T-helper 2 cell (primary cell): ENCODE measurements around the gene ARHGEF28.

Experiments
- DNase-seq, 5 experiments: peaks; one replicate each; pipeline versions ENCODE4 v3.0.0 to v3.0.0-alpha.2; 2012 to 2022

ARHGEF28 gene

DNA sequence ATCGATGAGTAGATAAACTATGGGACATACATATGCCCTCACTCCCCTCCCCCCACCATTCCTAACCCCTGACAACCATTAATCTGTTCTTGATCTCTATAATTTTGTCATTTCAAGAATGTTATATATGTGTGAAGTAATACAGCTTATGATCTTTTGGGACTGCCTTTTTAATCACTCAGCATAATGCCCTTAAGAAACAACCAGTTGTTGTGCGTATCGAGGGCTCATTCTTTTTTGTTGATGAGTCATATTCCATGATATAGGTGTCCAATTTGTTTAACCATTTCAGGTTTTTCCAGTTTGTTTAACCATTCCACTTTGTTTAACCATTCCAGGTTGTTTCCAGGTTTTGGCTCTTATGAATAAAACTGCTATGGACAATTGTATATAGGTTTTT lies 75.6 kb downstream of the ARHGEF28 start:
- DNase-seq: no peak

DNA sequence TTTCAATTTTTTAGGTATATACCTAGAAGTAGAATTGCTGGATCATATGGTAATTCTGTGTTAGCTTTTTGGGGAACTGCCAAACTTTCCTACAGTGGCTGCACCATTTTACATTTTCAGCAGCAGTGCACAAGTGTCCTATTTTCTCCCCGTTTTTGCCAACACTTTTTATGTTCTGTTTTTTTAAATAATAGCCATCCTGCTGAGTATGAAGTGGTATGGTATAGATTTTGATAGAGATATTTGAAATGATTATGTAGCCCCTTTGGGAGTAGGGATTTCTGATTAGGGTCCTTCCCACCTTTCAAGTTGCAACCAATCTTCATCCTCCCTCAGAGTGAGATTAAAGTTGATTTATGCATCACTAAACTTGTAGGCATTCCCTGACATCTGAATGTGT lies 76.5 kb downstream of the ARHGEF28 start:
- DNase-seq: no peak

DNA sequence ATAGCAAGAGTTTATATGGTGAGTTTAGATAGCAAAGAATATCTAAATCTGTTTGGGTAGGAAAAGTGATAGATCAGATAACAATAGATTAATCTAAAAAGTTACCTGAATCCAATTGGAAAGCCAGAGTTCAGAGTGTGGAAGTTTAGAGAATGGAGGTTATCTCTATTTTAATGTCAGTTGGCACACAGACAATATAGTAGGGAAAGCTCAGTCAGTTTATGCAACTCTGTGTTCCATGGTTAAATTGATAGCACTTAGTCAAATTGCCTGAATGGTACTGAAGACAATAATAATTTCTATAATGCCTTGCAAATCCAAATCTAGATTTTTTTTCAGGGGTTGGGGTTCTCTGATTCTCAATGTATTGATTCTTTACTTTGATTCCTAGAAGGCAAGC lies 77.0 kb downstream of the ARHGEF28 start:
- no peak for DNase-seq

DNA sequence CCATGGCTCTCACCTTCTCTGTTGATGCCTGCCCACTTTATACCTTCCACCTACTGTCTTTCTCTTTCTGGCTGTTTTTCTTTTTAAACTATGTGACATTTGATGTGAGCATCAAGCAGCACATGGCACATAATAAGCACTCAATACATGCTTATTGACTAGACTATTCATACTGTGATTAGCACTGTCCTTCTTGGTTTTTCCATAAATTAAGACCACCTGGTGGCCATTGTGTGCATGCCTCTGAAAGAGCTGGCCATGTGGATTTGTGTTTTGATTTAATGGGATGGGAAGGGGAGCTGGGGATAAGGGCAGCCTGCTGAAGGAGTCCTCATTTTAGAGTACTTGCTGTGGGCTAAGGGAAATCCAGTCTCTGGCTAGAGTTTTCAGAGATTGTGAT lies 79.4 kb downstream of the ARHGEF28 start:
- no peak for DNase-seq

DNA sequence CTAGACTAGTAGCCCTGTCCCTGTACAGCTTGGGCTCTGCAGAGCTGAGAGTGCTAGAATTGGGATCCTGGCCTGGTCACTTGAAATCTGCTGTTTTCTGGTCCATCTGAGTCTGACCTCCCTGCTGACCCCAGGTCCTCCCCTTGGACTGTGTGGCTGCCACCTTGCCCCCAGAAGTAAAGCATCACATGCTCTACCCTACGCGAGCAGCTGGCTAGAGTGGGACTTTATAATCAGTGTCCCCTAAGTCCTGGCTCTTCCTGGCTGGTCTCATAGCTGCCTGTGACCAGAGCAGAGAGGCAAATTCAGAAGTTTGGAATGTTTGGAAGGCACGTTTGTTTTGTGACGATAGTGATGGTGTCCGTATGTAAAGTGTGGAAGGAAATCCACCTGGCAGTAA lies 81.0 kb downstream of the ARHGEF28 start:
- DNase-seq: no peak

DNA sequence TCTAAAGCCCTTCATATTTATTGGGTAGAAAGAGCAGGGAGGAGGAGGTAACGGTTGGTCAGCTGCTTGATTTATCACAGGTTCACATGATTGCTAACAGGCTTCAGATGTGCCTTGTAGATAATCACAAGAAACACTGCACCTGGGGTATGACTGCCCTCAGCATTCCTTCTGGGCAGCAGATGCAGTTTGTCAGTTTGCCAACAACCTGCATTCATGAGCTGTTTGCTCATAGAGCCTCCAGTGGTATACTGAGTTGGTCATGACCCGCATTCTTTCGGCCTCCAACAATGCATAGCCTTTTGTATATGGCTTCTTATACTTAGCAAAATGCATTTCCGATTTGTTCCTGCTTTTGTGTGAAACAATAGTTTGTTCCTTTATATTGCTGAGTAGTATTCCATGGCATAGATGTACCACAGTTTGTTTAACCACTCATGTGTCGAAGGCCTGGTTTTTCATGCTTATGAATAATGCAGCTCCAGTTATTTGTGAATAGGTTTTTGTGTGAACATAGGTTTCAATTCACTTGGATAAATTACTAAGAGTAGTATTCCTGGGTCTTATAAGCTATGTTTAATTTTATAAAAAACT lies 83.6 kb downstream of the ARHGEF28 start:
- DNase-seq: no peak

DNA sequence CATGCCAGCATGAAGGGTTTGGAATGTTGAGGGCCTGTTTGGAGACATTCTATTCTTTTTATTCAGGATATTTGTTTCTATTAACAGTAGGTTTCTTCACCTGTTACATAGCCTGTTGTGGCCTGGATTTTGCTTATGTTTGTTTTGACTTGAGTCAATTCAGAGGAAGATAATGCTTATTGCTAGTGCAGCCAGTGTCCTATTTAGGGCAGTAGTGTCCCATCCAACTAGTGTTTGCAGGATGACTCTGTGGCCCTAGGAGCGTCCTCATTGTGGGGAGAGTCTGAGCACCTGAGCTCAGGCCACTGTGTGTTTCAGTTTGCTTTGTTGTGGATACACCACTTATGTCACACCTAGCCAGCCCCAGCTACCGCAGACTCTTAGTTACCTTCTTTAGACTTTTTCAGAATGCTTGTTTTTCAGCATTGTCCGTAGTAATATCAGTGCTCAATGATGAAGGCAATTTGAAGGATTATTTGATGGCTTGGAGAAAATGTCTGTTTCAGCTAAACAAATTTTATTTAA lies 90.3 kb downstream of the ARHGEF28 start:
- DNase-seq: no peak

DNA sequence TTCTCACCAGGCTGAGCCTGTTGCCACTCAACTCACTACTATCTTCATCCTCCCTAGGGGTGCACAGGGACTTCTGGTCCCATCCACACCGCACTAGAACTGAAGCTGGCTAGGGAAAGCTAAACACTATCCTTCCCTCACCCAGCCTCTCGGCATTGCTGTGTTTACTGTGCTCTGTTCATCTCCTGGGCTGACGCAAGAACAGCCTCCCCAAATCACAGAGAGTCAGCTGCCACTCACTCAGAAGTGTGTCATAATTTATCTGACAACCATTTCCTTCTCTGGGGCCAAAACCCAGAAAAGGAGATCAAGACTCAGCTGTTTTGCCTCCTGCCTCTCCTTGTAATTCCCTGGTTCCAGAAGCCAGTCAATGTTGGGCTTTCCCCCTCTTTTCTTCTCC lies 92.8 kb downstream of the ARHGEF28 start:
- DNase-seq: no peak

DNA sequence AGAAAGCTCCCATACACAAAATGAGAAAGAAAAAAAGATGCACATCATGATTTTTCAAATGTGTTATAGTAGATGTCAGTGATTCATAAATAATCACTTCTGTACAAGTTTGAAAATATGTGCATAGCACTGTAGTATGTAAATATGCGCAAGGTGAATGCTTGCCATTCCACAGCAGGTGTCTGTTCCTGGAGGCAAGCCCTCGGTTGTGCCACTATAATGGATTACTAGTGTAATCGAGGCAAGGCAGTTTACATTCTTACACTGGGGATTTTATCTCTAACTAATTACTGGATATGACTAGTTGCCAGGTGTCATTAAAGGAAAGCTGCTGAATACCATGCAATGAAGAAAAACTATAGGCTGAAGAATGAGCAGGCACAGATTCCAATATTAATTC lies 93.6 kb downstream of the ARHGEF28 start:
- DNase-seq: no peak

DNA sequence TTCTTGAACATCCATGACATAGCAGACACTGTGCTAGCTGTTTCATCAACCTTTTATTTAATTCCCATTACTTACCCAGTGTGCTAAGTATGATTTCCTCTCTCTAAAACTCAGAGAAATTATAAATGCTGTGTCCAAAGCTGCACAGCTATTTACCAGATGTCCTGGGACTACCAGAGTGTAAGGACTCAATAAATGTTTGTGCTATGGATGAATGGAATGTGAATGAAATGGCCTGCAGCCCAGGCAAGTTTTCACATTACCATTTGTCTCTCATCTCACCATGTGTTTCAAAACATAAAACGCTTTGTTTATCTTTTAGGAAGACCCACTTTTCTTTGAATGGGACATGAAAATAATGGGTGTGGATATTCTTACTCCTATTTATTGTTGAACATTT lies 96.2 kb downstream of the ARHGEF28 start:
- no peak for DNase-seq

DNA sequence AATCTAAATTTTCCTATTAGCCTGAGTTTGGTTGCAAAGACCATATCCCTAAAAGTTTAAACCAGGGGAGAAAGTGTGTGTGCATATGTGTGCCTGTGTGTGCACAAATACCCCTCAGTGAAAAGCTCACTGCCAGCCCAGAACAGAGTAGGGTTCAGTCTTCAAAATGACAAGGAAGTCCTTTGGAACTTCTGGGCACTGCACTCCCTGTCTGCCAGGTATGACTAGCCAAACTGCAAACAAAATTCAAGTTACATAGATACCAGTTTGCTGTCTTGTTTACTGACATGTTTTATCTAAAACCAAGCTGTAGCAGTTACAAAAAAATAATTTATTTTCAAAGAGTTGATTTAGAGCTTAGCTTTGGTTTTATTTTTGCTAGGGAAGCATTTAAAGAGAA lies 100.1 kb downstream of the ARHGEF28 start:
- no peak for DNase-seq

DNA sequence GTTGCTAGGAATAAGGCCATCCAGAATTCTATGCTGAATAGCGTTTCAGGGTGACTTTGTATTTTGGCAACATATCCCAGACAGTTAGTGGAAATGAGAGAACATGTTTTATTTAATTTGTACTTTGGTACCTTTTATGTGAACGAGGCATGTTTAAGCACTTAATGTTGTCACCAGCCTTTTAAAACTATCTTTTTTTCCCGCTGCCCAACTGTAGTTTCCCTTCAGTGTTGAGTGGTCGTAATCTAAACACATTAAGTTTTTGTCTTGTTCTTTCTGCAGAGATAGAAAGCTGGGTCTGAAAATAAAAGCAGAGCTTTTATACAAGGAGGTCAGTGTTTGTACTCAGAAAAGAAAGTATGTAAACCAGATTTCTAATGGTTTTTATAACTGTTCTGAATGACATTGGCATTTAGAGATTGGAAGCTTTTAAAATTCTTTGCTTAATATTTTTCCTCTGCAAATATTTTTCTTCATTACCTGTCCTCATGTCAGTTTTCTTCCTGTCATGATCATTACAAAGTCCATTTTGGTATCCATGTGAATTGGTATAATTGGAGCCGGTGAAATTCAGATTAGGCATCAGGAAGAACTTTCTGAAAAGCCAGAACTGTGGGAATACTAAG lies 100.7 kb downstream of the ARHGEF28 start:
- no peak for DNase-seq

DNA sequence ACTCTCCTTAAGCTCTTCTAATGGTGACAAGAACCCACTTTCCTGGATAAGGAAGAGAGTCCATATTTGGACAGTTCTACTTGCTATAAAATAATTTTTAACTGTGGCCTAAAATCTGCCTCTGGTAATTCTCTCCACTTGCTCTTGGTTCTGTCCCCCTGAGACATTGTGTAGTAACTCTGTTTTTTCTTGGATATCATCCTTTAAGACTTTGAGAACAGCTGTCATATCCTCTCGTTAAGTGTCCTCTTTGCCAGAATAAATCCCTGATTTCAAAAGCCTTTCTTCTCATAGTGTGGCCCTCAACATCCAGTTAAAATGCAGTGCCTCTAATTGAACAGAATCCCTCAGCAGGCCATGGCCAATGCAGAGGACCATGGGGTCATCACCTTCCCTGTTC lies 101.5 kb downstream of the ARHGEF28 start:
- DNase-seq: no peak

DNA sequence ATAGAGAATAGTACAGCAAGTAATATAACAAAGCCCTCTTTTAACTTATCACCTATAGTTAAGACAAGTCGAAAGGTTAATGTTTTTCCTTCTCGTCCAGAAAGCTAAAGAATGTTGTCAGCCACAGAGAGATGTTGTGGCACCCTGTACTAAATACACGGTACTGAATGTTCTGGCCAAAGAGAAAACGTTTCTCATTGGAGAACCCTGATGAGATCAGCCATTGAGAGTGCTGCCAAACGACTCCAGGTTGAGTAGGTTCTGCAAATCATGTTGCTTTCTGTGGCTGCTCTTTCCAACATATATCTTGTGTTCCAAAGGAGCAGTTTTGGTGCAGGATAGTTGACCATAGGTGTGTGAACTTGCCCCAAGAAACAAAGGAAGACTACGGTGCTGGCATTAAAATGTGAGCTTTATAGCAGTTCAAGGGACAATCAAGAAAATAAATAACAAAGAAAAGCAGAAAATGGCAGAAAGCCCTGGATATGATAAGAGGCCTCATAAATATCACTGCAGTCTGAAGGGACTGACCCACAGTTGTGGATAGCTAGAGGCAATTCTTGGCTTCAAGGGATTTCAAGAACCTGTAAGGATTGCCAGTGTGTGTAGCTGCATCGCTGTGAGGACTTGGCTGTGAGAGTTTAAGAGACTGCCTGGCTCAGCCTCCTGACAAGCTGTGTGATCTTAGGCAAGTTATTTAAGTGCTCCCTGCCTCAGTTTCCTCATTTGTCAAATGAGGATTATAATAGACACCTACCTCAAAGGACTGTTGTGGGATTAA lies 102.7 kb downstream of the ARHGEF28 start:
- no peak for DNase-seq

DNA sequence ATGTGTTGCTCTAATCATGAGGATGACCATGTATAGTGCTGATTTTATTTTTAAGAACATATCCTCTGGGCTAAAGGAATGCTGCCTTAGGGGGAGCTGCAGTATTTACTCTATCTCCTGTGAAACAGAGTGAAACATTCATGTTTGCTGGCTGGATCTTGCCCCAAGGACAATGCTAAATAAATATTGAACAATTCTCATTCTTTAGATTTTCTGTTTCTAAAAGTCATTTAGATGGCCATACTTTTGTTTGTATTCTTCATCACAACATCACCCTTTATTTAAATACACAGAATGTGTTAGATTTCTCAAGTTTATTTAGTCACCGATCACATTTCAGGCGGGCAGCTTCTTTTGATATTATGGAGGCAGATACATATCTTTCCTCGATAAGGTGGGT lies 103.3 kb downstream of the ARHGEF28 start:
- no peak for DNase-seq

DNA sequence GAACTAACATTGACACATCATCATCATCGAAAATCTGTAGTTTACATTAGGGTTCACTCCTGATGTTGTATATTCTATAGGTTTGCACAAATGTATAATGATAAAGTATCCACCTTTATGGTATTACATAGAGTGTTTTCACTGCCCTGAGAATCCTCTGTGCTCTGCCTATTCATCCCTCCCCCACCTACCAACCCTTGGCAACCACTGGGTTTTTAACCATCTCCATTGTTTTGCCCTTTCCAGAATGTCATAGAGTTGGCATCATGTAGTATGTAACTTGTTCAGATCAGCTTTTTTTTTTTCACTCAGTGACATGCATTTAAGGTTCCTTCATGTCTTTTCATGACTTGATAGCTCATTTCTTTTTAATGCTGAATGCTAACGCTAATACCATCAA lies 106.0 kb downstream of the ARHGEF28 start:
- no peak for DNase-seq

DNA sequence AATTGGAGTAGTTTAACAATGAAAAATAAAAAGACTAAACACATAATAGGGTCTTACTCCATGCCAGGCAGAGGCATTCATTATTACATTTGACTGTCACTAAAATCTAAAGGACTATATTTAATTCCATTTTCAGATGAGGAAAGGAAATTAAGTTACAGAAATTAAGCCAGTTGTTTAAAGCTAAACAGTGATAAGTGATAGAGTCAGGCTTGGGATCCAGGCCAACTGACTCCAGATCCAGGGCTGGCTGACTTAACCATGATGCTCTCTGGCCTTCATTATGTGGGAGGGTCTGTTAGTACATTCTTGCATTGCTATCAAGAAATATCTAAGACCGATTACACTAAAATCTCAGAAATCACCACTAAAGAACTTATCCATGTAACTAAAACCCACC lies 107.2 kb downstream of the ARHGEF28 start:
- no peak for DNase-seq

DNA sequence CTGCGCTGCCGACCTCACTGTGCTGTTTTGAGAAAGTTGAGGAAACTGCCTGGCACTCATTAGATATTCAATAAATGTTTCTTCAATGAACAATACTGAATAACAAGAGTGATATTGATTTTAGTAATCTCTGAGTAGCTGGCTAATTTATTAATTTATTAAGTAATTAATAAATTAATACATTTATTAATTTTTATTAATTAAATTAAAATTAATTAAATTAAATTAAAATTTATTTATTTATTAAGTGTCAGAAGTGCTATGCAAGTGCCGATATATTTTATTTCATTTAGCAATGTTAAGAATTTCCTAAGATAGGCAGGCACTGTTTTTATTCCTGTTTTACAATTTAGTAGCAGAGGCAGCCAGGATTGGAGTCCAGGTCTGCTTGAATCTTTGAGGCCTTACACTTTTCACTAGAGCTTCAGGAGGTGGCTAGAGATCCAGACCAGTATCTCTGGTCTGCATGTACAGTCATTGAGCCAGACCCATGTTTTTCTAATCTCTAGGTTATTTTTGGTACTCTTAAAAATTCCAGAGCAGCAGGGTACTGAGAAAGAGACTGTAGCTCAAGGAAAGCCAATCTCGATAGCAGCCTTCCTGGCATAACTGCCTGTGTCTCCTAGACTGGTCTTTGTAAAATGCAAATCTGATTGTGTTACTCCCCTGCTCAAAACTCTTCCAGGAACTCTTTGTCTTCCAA lies 109.2 kb downstream of the ARHGEF28 start:
- no peak for DNase-seq

DNA sequence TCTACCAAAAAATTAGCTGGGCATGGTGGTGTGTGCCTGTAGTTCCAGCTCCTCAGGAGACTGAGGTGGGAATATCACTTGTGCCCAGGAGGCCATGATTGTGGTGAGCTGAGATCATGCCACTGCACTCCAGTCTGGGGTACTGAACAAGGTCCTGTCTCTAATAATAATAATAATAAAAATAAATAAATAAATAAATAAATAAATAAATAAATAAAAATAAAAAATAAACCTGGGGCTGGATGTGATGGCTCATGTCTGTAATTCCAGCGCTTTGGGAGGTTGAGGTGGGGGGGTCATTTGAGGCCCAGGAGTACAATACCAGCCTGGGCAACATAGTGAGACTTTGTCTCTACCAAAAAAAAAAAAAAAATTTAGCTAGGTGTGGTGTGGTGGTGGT lies 113.7 kb downstream of the ARHGEF28 start:
- no peak for DNase-seq

DNA sequence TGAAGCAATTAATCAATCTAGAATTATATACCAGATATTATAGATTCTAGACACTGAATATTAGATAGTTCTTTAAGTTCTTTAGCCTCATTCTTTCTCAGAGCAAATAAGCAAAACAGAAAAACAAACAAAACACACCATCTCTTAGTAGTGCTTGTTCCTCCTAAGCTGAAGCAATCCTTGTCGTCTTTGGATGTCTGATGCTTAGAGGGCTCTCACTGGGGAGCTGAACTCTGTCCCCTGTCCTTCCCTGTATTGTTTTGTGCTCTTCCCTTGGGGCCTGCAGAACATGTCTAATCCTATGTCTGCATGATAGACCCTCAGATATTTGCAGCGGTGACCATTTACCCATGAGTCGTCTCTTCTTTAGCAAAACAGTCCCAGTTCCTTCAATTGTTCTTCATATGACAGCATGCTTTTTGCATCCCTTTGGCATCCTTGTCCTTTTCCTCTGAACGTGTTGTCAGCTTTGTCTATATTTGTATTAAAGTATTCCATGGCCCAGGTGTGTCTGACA lies 114.3 kb downstream of the ARHGEF28 start:
- no peak for DNase-seq

DNA sequence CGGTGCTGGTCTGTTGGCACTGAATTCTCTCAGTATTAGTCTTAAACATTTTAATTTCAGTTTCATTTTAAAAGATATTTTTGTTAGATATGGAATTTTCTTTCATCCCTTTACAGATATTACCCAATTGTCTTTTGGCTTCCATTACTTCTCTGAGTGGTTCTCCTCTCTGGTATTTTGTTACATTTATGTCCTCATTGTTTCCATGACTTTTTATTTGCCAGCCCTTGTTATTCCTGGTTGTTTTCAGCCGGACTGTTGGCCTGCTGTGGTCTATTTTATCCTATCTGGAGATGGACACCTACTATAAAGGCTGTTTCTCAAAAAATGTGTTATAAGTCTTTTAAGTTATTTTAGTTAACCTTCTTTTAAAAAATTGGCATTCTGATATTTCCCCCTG lies 117.2 kb downstream of the ARHGEF28 start:
- DNase-seq: no peak

DNA sequence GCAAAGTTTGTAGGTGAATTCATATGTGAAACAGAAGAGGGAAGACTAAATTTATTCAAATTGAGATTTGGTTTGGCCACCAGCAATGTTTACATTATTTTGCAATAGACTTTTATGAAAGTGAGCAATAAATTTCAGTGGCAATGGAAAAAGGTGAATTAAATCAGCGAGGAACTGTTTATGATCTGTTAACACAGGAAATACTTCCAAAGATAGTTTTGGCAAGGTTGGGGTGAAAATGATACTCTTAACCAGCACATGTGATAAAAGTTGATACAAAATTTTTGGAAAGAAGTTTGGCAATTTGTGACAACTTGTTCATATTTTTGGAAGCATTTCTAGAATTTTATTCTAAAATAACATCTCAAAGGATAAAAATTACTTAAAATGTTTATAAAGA lies 119.8 kb downstream of the ARHGEF28 start:
- DNase-seq: no peak

DNA sequence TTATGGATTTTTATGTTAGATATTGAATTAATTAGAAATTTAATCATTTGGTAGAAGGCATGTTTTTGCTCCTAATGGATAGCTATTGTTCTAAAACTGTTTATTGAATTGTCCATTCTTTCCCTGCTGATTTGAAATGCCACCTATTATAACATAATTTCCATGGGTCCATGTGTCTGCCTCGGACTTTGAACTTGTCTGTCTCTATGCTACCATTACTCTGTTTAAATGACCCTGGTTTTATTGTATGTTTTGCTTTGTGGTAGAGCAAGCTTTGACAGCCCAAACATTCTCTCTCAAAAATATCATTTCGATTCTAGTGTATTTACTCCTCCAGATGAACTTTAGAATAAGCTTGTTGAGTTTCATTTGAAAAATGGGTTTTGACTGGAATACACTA lies 120.6 kb downstream of the ARHGEF28 start:
- DNase-seq: no peak
